BJ (cell line): Measurements from ENCODE around the gene GLIPR1. TPM values are rescaled to one million over a fixed set of nuclear protein-coding genes. Genes with fewer than 3 reads are reported as not detected.

Experiments used
- CTCF ChIA-PET: fragments of 350-600 bp; formaldehyde crosslinking; extraction: SDS; loops from one replicate; lab custom pipeline; 2021; ENCODE audit warnings: antibody characterized with exemption, inconsistent platforms; lab: Yijun Ruan, JAX
- POLR2A ChIA-PET: fragments of 300-600 bp; sonication (Branson Sonifier 250); formaldehyde crosslinking; extraction: SDS; loops from one replicate; lab custom pipeline; 2021; ENCODE audit warnings: antibody characterized with exemption; lab: Charles Lee
- DNase-seq: peaks from one replicate; pipeline ENCODE4 v3.0.0-alpha.2; 2011; ENCODE audit warnings: low read depth
- H3K27me3 ChIP-seq: 2 replicates; pipeline ENCODE4 v1.6.0; 2011; ENCODE audit warnings: low read length; ENCODE audit not compliant: control insufficient read depth, insufficient read depth
- H3K36me3 ChIP-seq: 2 replicates; pipeline ENCODE4 v1.5.1; 2011; ENCODE audit warnings: low read length; ENCODE audit not compliant: control insufficient read depth, insufficient read depth
- H3K4me3 ChIP-seq: 2 replicates; pipeline ENCODE4 v1.5.1; 2011; ENCODE audit warnings: low read depth, mild to moderate bottlenecking, control low read depth, low read length
- polyA plus RNA-seq: library from polyadenylated mRNA; depleted of rRNA; stranded (reverse); fragments of >200 nt; gene quantifications from 2 replicates; pipeline ENCODE4 v1.2.3, GENCODE V29; 2011
- TF ChIP-seq, protein P1 (sequence below): IDR thresholded peaks from 2 replicates; pipeline ENCODE4 v1.5.1; 2011; ENCODE audit warnings: low read depth, mild to moderate bottlenecking, control low read depth, inconsistent platforms, low read length, moderate library complexity; ENCODE audit not compliant: insufficient read depth

Gene GLIPR1
- polyA plus RNA-seq, 1 experiment: 175 TPM

DNA sequence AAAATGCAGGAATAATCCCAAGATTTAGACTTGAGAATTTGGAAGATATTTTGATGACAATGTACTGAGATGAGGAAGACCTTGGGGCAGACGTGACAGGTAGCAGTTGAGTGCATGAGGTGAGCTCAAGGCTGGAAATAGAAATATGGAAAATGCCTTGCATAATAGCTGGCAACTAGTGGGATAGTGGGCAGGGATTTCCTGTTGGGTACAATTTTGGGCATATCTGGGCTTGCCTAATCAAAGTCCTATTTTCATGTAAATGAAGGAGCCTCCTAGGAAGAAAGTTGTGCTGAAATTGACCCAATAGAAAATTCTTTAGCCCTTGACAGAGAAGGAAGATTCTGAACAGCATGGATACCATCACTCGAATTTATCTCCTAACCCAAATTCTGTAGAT, 6.4 kb upstream of the GLIPR1 start:
- TF ChIP-seq, protein P1, sequence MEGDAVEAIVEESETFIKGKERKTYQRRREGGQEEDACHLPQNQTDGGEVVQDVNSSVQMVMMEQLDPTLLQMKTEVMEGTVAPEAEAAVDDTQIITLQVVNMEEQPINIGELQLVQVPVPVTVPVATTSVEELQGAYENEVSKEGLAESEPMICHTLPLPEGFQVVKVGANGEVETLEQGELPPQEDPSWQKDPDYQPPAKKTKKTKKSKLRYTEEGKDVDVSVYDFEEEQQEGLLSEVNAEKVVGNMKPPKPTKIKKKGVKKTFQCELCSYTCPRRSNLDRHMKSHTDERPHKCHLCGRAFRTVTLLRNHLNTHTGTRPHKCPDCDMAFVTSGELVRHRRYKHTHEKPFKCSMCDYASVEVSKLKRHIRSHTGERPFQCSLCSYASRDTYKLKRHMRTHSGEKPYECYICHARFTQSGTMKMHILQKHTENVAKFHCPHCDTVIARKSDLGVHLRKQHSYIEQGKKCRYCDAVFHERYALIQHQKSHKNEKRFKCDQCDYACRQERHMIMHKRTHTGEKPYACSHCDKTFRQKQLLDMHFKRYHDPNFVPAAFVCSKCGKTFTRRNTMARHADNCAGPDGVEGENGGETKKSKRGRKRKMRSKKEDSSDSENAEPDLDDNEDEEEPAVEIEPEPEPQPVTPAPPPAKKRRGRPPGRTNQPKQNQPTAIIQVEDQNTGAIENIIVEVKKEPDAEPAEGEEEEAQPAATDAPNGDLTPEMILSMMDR: no peak
- ChIA-PET CTCF (interaction anchor here (1.0 kb wide), 1 partner anchor 83 kb away, joined by 3 read pairs; the partner anchor contains the start of gene GLIPR1L2), POLR2A (no interaction called here)
- no peaks in the 10 kb centered on the region for H3K27me3 ChIP-seq
- H3K36me3 ChIP-seq: no peaks in the 10 kb centered on the region
- no peak overlapping the region for H3K4me3 ChIP-seq
- no peak for DNase-seq

DNA sequence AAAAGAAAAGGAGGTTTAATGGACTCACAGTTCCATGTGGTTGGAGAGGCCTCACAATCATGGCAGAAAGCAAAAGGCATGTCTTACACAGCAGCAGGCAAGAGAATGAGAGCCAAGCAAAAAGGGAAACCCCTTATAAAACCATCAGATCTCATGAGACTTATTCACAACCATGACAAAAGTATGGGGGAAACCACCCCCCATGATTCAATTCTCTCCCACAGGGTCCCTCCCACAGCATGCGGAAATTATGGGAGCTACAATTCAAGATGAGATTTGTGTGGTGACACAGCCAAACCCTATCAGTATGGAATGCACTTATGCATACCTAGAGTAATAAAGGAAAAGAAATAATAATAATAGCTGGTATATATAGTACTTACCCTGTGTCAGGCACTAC, 4.5 kb upstream of the GLIPR1 start:
- TF ChIP-seq, protein P1: no peak
- ChIA-PET CTCF (no interaction called here), POLR2A (no interaction called here)
- H3K4me3 ChIP-seq: no peak overlapping the region
- no peaks in the 10 kb centered on the region for H3K36me3 ChIP-seq
- DNase-seq: no peak
- H3K27me3 ChIP-seq: no peaks in the 10 kb centered on the region

DNA sequence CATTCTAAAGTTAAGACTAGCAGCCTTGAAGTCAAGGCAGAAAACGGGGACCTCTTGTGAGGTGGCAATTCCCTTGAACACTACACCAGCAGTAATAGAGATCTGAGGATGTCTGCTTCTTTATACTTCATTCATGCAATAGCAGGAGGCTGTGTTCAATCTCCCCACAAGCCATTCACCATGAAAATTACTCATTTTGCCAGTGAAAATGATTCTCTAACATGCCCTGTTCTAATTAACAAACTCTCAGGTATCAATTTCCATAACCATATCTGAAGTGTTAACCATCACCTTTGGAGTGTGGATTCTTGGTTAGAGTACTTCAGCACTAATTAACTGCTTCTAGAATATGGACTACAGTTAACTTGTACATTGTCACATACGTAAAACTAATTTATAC, 3.4 kb upstream of the GLIPR1 start:
- Histone ChIP-seq H3K4me3 (no peak overlapping the region), H3K36me3 (no peaks in the 10 kb centered on the region), H3K27me3 (no peaks in the 10 kb centered on the region)
- ChIA-PET CTCF (interaction anchor here (0.8 kb wide), 1 partner anchor 85 kb away, joined by 3 read pairs; no protein-coding TSS in a partner anchor), POLR2A (no interaction called here)
- no peak for DNase-seq
- TF ChIP-seq, protein P1: no peak

DNA sequence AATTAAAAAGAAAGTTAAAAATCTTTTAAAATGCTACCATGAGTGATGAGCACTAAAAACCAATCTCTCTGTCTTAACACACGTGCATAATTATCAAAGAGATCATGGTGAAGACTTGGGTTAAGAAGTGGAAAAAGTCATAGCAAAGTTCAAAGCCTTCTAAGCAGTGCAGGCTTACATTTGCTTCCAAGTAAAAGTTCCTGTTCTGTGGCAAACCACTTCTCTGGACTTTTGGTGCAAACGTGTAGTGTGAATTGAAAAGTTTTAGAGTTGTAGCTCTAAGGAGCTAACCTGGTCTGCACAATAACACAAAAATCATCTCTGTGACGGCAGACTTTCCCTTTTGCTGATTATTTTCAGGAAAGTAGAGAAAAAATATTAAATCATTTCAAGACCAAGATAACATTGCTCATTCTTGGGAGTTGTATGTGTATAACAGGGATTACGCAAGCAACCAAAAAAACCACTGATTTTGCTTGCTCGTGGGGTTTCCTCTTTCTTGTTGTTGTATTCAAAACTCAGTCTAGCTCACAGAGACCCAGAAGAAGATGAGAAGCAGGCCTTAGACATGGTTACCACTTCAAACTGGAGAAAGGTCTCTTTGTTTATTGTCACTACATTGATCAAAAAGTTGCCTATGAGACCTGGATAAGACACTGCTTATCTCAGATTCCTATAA, 2.3 kb upstream of the GLIPR1 start:
- ChIA-PET CTCF (interaction anchor here (1.2 to 1.4 kb wide), 2 partner anchors 22 to 40 kb away, joined by 5 read pairs; no protein-coding TSS in a partner anchor), POLR2A (no interaction called here)
- TF ChIP-seq, protein P1: no peak
- Histone ChIP-seq H3K36me3 (no peaks in the 10 kb centered on the region), H3K4me3 (no peak overlapping the region), H3K27me3 (no peaks in the 10 kb centered on the region)
- DNase-seq: no peak

DNA sequence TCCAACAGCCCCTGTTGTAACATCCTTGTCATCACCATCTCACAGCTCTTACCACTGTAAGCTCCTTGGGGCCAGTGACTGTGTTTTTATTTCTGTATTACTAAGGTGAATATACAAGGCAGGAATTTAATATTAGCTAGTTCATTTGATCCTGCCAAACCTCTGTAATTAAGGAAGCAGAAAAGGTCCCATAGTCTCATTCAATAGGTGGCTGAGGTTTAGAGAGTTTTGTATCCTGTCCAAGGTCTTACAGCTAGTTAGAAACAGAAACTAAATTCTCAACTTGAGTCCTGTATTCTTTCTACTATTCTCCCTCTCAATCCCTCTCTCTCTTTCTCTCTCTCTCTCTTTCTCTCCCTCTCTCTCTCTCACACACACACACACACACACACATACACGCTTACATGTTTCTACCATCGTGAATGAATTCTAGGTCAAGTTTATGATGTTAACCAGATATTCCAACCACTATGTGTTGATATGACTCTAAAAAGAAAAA, 543 bp upstream of the GLIPR1 start:
- CTCF ChIA-PET: interaction anchor here (1.0 to 7.3 kb wide), 4 partner anchors 25 to 145 kb away, joined by 3 to 28 read pairs (median 4); partner anchors contain the start of genes GLIPR1L1 and GLIPR1L2
- TF ChIP-seq, protein P1: no peak
- DNase-seq: peak; percentile 76
- Histone ChIP-seq H3K4me3 (peak overlapping the region; percentile 42), H3K27me3 (no peaks in the 10 kb centered on the region), H3K36me3 (no peaks in the 10 kb centered on the region)
- POLR2A ChIA-PET: interaction anchor here (0.7 to 1.5 kb wide), 3 partner anchors 24 to 150 kb away, joined by 3 to 4 read pairs (median 3); partner anchors contain the start of gene CAPS2
